A673 (cell line): ENCODE results near the gene DNAH14. TPM values are rescaled to one million over a fixed set of nuclear protein-coding genes. Genes with fewer than 3 reads are reported as not detected.

Source experiments
- BruUV-seq: library from RNA; stranded (reverse); fragments of 400-500 nt; replicated peaks from 2 replicates; lab custom pipeline; 2021; lab: Mats Ljungman, UMichigan
- CTCF ChIA-PET: fragments of 300-600 bp; sonication (Branson Sonifier 250); formaldehyde crosslinking; loops from one replicate; lab custom pipeline; 2022; ENCODE audit warnings: antibody characterized with exemption; lab: Charles Lee
- POLR2A ChIA-PET: fragments of 300-600 bp; sonication (Branson Sonifier 250); formaldehyde crosslinking; loops from one replicate; lab custom pipeline; 2022; ENCODE audit warnings: antibody characterized with exemption; ENCODE audit not compliant: low non-redundant PET; lab: Charles Lee
- DNase-seq: peaks from one replicate; pipeline ENCODE4 v3.0.0-alpha.2; 2015; ENCODE audit warnings: low spot score
- H3K27ac ChIP-seq: fragments of 200-600 bp; sonication (generic); 2 replicates; pipeline ENCODE4 v1.5.1; 2016; ENCODE audit warnings: mixed run types, low read depth, mild to moderate bottlenecking, mixed read lengths, antibody characterized with exemption, low read length; ENCODE audit not compliant: poor library complexity, severe bottlenecking
- H3K27me3 ChIP-seq: fragments of 200-600 bp; sonication (generic); replicated peaks from 2 replicates; pipeline ENCODE4 v1.6.1; 2017; ENCODE audit warnings: mixed run types, low read depth, mild to moderate bottlenecking, mixed read lengths, antibody characterized with exemption, low read length; ENCODE audit not compliant: insufficient read depth, poor library complexity
- H3K36me3 ChIP-seq: fragments of 200-600 bp; sonication (generic); 2 replicates; pipeline ENCODE4 v1.6.1; 2016; ENCODE audit warnings: mixed run types, mild to moderate bottlenecking, mixed read lengths, antibody characterized with exemption, low read length; ENCODE audit not compliant: insufficient read depth, poor library complexity, severe bottlenecking
- H3K4me1 ChIP-seq: fragments of 200-600 bp; sonication (generic); 2 replicates; pipeline ENCODE4 v1.6.1; 2017; ENCODE audit warnings: mixed run types, mild to moderate bottlenecking, mixed read lengths, antibody characterized with exemption, low read length; ENCODE audit not compliant: insufficient read depth, poor library complexity, severe bottlenecking
- H3K4me3 ChIP-seq: fragments of 200-600 bp; sonication (generic); 2 replicates; pipeline ENCODE4 v1.5.1; 2016; ENCODE audit warnings: low read depth, mixed run types, mild to moderate bottlenecking, mixed read lengths, low read length; ENCODE audit not compliant: poor library complexity, severe bottlenecking
- H3K9me3 ChIP-seq: fragments of 200-600 bp; sonication (generic); 2 replicates; pipeline ENCODE4 v1.6.1; 2016; ENCODE audit warnings: mixed run types, low read depth, mild to moderate bottlenecking, mixed read lengths, antibody characterized with exemption, low read length; ENCODE audit not compliant: poor library complexity, severe bottlenecking
- CTCF ChIP-seq: fragments of 300-800, 200-600 bp; sonication (generic); conservative IDR thresholded peaks from 2 replicates; pipeline ENCODE4 v1.5.1; 2017; ENCODE audit warnings: low read depth, mild to moderate bottlenecking, antibody characterized with exemption, low read length, moderate library complexity, mixed read lengths
- EZH2 ChIP-seq: fragments of 200-600 bp; sonication (generic); IDR thresholded peaks from 2 replicates; pipeline ENCODE4 v1.6.1; 2017; ENCODE audit warnings: borderline replicate concordance, low read depth, mild to moderate bottlenecking, mixed read lengths, antibody characterized with exemption, low read length; ENCODE audit not compliant: poor library complexity, severe bottlenecking
- intact Hi-C: fragments of 100-400 bp; cut with micrococcal nuclease; formaldehyde crosslinking; loops from one replicate; pipeline ENCODE4 v1.10.0; 2022; ENCODE audit not compliant: unreplicated experiment
- total RNA-seq: library from RNA; stranded (reverse); gene quantifications from 2 replicates; pipeline ENCODE4 v1.2.3, GENCODE V29; 2021

Gene DNAH14
- total RNA-seq, 1 experiment from 2014 or later: 9.9 TPM

GRCh38 chr1:225257081-225257480, 327.6 kb downstream of the DNAH14 start:
- H3K9me3 ChIP-seq: no peaks in the 10 kb centered on the region
- no peaks in the 10 kb centered on the region for H3K4me1 ChIP-seq
- H3K4me3 ChIP-seq: no peak overlapping the region
- POLR2A ChIA-PET: no interaction called here
- H3K27ac ChIP-seq: no peak overlapping the region
- no TSS peak for BruUV-seq
- intact Hi-C loops: no loop called here
- DNase-seq: no peak
- TF ChIP-seq EZH2: no peak
- TF ChIP-seq CTCF: no peak
- H3K27me3 ChIP-seq: peaks cover 23% of the 10 kb centered on the region
- CTCF ChIA-PET: no interaction called here
- no peaks in the 10 kb centered on the region for H3K36me3 ChIP-seq

- Histone ChIP-seq H3K4me1 (no peaks in the 10 kb centered on the region), H3K27me3 (peaks cover 13% of the 10 kb centered on the region)
- no peak for DNase-seq
Measured at GRCh38 chr1:225258811-225259210, 329.3 kb downstream of the DNAH14 start.

GRCh38 chr1:225259542-225259941, 330.1 kb downstream of the DNAH14 start:
- BruUV-seq: no TSS peak
- Histone ChIP-seq H3K27me3 (peaks cover 6% of the 10 kb centered on the region), H3K36me3 (no peaks in the 10 kb centered on the region), H3K27ac (no peak overlapping the region), H3K9me3 (no peaks in the 10 kb centered on the region), H3K4me1 (no peaks in the 10 kb centered on the region), H3K4me3 (no peak overlapping the region)
- ChIA-PET CTCF (no interaction called here), POLR2A (no interaction called here)
- intact Hi-C loops: no loop called here
- no peak for DNase-seq
- no peak for TF ChIP-seq EZH2
- TF ChIP-seq CTCF: no peak

More at GRCh38 chr1:225258811-225259210, 329.3 kb downstream of the DNAH14 start:
- no peaks in the 10 kb centered on the region for H3K9me3 ChIP-seq
- no peak overlapping the region for H3K4me3 ChIP-seq
- intact Hi-C loops: no loop called here
- no TSS peak for BruUV-seq
- no peaks in the 10 kb centered on the region for H3K36me3 ChIP-seq
- ChIA-PET CTCF (no interaction called here), POLR2A (no interaction called here)
- TF ChIP-seq EZH2 (no peak), CTCF (no peak)
- H3K27ac ChIP-seq: no peak overlapping the region
